ENCODE results near the gene TMEM121.

The TMEM121 gene

DNA sequence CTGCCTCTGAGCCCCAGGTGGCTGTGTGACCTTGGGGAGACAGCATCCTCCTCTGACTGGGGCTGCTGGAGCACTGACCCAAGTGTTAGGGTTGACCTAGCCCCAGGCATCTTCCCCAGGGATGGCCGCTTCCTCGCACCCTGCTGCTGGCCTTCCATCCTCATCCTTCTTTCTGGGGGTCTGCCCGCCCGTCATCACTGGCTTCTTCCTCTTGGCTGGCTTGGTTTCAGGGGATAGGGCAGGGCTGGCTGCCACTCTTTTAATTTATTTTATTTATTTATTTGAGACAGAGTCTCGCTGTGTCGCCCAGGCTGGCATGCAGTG lies 31.8 kb upstream of the TMEM121 start:
- intact Hi-C loops (cut with DNase I): loop anchor here (5.0 kb wide), 1 partner anchor 33 kb away; the partner anchor contains the start of gene TMEM121
- DNase-seq: peak in 3 of 42 donors; percentile 2 to 4 (median 2)

DNA sequence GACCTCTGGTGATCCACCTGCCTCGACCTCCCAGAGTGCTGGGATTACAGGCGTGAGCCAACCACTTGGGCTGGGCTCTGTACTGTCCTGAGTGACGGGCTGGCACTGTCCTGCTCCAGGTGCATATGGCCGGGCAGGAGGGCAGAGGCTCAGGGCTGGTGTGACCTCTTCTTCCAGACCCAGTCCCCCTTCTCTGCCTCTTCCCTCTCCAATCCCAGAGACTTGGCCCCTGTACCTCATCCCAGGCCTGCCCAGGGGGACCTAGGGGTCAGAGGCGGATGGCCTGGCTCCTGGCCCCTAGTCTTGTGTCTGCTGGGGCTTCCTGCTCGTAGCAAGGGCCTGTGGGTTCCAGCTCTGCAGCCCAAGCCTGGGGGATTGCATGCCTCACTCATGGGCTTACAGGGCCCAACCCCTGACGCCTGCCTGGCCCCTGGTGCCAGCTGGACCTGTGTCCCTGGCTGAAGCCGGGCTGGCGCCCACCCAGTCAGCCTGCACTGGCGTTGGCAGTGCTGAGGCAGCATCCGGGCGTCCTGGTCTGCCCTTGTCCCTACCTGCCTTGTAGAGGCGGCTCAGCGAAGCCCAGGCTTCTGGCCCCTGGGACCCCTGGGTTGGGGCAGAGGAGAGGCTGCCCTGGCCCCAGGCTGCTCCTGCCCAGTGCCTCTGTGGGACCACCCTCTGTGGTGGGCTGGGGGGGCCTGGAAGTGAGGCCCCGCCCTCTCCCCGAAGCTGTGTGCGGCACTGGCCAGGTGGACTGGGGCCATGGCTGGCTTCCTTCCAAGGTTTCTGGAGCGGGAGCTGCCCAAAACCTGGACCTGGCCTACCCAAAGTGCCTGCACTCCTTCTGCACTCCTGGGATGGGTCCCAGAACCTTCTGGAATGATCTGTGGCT lies 31.0 kb upstream of the TMEM121 start:
- intact Hi-C loops (cut with DNase I): no loop called here
- peak in 6 of 42 donors; percentile 3 to 24 (median 7) for DNase-seq

DNA sequence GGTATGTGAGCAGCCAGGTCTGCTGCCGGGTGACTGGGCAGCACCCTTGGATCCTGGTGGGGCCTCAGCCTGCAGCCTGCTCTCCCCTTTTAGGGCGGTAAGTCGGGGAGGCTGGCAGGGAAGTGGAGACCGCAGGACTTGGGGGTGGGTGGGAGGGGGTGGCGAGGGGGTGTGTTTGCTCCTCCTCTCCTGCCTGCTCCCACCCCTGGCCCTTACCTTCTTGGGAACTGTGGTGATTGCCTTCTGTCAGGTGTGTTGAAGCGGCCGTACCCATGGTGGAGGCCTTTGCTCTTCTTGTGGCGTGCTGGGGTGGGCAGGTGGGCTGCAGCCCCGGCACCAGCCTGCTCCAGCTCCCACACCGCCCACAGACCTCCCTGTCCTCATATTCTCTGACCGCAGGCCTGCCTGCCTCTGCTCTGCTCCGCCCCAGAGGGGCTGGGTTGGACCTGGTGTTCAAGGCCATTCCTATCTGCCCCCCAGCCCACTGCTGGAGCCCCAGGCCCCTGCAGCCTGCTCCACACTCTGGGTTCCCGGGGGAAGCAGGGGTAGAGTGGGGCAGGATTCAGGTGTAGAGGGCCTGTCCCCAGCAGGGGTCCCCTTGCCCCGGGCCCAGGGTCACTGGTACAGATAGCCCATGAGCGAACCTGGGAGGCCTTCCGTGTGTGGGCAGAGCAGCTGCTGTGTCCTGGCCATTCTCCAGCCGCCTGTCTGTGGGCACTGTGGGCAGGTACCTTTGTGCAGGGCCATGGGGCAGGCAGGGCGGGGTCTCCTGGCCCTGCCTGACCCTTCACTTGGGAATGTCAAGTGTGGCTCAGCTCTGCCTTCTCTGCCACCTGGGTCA lies 30.2 kb upstream of the TMEM121 start:
- DNase-seq: peak in 4 of 42 donors; percentile 0 to 15 (median 2)
- intact Hi-C loops (cut with DNase I): no loop called here

DNA sequence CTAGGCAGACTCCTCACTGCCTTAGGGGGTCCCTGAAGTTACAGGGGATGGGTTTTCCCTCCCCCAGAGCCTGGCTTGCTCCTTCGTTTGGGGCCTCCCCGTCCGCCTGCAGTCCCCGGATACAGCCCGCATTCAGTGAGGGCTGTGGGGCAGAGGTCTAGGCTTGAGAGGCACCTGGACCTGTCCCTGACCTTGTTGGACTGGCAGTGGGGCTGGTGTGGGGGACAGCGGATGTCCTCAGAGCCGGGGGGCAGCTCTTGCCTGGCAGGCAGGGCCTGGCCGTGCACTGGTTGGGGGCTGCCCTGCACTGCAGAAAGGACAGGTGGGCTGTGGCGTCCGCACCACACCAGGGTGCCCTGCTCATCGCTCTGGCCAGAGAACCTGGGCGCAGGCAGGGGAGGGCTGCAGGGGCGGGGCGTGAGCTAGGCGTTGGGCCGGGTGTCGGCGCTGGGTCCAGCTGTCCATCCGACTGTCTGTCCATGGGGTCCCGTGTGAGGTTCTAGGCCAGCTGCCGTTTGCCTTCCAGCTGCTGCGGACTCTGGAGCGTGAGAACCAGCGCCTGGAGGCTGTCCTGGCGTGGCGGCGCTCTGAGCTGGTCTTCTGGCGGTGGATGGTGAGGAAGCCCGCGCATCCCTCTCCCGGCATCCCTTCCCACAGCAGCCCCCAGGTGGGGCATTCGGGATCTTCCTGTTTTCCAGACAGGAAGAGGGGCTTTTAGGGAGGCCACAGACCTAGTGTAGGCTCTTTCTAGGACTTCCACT lies 29.4 kb upstream of the TMEM121 start:
- DNase-seq: peak in 2 of 42 donors; percentile 1 to 9
- intact Hi-C loops (cut with DNase I): no loop called here

DNA sequence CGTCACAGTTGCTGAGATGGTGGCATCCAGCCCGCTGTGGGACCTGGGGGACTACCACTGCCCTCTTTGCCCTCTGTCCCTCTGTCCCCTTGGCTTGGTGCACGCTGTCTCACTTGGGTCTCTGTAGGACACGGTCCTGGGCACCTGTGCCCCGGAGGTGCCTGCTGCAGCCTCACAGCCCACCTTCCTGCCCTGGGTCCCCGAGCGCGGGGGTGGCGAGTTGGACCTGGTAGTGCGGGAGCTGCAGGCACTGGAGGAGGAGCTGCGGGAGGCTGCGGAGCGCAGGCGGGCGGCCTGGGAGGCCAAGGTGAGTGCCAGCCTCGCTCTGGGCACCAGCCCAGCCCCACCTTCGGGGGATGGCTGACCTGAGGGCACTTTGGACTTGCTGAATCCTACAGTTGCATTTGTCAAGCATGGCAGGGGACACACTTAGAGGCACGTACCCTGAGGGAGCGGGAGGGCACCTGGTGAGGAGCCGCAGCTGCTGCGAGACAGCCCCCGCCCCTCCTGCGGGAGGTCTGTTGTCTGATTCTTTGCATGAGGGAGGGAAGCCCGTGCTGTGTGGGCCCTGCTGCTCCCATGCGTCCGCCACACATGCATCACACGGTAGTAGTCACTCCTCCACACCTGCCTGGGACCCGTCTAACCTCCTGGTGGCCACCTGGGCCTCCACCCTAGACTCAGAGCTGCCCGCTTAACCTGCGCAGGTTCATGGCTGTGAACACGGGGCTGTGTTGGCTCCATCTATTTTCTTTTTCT lies 28.5 kb upstream of the TMEM121 start:
- peak in 2 of 42 donors; percentile 3 to 13 for DNase-seq
- intact Hi-C loops (cut with DNase I): no loop called here

DNA sequence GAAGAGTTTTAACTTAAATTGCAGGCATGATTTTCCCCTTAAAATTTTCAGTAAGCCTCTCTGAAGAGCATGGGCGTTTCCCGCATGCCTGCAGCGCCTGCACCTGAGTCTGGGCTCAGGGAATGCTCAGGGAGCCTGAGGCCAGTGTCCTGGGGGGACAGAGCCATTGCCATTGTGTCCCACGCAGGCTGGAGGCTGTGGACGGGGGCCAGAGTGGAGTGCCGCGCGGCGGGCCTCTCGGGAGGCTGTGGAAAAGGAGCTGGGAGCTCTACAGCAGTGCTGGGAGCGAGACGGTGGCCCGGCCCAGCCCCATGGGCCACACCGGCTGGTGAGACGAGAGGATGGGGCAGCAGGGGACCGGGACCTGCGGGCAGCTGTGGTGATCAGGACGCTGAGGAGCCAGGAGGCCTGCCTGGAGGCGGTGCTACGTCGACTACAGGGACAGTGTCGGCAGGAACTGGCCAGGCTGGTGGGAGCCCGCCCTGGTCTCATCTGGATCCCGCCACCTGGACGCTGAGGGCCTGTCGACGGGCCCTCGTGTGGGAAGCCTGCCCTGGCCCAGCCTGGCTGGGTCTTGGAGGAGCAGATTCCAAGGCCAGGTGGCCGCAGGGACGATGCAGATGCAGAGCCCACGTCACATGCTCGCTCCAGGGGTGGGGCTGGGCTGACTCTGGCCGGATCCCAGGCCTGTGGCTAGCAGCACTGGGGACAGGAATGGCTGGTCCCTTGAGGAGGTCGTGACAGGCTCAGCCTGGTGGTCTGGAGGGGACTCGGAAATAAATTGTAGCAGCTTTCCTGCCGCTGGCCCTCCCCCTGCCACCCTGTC lies 27.7 kb upstream of the TMEM121 start:
- peak in 40 of 42 donors; percentile 44 to 88 (median 73) for DNase-seq
- intact Hi-C loops (cut with DNase I): no loop called here

DNA sequence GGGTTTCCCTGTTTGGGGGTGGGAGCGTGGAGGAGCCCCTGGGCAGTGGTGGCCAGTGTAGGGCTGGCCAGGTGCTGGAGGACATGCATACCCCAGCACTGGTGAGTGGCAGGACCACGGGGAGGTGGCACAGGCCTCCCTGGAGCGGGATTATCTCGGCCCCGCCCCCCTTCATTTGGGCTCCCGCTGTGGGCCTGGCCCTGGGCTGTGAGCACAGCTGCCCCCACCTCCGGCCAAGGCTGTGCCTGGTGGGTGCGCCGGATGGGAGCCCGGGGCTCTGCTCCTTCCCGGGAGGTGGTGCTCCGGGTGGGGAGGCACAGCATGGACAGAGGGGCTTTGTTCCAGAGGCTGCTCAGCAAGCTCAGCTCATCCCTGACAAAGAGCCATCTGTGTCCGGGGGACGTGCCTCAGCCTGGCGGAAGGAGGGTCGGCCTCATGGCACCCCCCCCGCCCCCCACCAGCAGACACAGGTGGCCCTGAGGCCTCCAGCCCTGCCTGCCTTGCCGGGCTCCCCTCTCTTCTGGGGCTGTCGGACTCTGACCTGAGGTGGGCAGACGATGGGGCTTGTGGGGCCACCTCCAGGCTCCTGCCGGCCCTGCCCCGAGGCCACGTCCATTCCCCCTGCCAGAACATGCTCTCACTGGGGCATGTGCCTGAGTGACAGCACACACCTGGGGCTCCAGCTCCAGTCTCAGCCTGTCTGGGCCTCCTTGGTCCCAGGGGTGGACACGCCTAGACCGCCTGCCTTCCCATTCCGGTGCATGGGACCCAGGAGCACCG lies 26.9 kb upstream of the TMEM121 start:
- intact Hi-C loops (cut with DNase I): no loop called here
- DNase-seq: peak; percentile 76 to 97 (median 93)

DNA sequence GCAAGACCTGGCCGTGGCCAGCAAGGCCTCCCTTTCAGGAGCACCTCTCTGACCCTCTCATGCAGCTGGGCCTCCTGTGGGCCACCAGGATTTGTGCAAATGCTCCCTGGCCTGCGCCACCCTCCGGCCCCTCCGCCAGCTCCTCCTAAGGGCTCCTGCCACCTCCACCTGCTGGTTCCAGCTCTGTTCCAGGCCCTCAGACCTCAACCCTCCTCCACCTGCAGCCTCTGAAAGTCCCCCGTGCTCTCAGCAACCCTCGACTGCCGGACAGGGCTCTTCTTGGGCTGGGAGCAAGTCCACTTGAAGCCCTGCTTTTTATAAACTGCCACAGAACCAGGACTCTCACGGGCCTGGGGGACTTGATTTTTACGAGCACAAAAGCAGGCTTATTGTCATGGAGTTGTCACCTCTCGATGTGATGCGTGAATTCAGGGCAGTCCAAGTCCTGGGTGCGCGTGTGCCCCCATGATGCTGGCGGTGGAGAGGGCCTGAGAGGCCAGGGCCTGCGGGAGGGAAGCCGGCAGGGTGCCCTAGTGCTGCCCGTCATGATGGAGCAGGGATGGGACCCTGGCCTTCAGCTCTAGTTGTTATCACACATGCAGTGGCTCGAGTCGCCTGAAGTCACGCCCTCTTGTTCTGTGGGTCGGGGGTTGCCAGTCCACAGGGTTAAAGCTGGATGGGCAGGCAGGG lies 26.2 kb upstream of the TMEM121 start:
- DNase-seq: peak in 4 of 42 donors; percentile 16 to 43 (median 22)
- intact Hi-C loops (cut with DNase I): no loop called here

DNA sequence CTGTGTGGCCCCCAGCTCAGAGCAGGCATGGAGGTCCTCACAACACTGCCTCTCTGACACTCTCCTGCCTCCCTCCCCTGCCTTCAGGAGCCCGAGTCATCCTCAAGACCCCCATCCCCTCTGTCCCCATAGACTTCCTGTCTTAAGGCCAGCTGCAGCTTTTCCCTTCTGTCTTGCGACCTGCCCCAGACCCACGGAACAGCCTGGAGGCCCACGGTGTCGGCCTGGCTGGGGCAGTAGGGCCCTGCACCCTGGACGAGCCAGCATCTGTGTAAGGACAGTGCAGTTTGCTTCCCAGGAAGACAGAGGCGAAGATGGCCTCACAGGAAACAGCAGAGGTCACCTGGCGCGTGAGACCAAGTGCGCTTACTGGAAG lies 25.7 kb upstream of the TMEM121 start:
- DNase-seq: peak in 3 of 42 donors; percentile 14 to 37 (median 14)
- intact Hi-C loops (cut with DNase I): no loop called here

DNA sequence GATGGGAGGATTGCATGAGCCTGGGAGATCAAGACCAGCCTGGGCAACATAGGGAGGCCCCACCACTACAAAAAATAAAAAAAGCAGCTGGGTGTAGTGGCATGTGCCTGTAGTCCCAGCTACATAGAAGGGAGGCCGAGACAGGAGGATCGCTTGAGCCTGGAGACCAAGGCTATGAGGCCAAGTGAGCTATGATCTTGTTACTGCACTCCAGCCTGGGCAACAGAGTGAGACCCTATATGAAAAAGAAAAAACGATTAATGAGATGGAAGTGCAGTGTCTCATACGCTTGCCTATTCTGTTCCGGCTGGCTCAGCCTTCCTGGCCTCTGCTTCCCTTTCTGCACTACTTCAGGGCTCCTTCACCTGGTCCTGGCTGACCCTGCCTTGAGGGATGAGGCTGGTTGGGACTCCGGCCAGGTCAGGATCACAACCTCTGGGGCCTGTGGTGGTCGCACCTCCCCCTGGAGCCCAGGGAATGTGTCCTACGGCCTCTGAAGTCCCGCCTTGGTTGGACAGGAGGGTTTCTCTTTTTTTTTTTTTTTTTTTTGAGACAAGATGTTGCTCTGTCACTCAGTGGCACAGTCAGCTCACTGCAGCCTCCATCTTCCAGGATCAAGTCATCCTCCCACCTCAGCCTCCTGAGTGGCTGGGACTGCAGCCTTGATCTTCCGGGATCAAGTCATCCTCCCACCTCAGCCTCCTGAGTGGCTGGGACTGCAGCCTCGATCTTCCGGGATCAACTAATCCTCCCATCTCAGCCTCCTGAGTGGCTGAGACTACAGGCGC lies 24.7 kb upstream of the TMEM121 start:
- DNase-seq: peak in 3 of 42 donors; percentile 1 to 25 (median 13)
- intact Hi-C loops (cut with DNase I): no loop called here

DNA sequence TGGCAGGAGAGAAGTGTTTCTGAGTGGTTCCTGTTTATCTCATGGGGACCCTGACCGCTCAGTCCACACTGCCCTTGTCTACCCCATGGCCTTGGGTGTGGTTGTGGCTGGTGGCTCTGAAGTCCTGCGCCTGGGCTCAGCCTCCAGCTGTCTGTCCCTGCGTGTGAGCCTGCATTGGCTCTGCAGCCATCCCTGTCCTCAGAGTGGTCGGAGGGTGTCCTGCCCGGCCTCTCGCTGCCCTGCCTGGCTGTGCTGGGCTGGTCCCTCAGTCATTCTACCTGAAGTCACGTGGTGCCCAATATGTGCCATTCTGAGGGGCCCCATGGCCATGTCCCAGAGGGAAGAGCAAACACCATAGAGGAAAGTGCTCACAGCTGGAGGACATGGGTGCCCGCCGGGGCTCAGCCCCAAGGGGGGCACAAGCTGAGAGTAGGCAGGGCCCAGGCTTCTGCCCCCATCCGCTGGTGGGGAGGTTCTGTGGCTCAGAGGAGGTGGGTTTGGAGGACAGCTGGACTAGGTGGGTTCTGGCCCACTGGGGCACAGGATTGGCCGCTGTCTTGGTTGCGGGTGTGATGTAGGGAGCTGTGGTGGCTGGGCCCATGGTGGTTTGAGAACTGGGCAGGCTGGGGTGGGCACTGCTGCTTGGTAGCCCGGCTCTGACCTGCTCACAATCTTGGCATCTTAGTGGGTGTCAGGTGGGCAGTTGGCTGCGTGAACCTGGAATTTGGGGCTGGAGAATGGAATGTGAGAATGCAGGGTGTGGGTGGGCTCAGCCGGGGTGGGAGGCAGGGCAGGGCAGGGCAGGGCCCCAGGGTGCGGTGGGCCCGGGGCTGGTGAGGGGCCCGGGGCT lies 23.7 kb upstream of the TMEM121 start:
- intact Hi-C loops (cut with DNase I): no loop called here
- DNase-seq: peak in 3 of 42 donors; percentile 10 to 38 (median 13)

DNA sequence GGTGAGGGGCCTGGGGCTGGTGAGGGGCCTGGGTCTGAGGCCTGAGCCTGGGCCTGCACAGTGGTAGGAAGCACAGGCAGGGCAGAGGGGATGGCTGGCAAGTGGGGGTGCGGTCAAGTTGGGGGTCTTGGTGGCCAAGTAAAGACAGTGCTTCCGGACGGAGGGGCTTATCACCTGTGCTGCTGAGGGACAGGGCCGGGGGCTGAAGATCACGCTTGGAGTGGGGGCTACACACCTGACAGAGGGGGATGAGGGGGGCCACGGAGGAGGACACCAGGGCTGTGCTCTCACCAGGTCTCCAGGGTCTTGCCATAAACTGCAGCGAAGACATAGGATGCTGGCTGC lies 23.1 kb upstream of the TMEM121 start:
- intact Hi-C loops (cut with DNase I): no loop called here
- DNase-seq: peak in 3 of 42 donors; percentile 7 to 28 (median 10)

DNA sequence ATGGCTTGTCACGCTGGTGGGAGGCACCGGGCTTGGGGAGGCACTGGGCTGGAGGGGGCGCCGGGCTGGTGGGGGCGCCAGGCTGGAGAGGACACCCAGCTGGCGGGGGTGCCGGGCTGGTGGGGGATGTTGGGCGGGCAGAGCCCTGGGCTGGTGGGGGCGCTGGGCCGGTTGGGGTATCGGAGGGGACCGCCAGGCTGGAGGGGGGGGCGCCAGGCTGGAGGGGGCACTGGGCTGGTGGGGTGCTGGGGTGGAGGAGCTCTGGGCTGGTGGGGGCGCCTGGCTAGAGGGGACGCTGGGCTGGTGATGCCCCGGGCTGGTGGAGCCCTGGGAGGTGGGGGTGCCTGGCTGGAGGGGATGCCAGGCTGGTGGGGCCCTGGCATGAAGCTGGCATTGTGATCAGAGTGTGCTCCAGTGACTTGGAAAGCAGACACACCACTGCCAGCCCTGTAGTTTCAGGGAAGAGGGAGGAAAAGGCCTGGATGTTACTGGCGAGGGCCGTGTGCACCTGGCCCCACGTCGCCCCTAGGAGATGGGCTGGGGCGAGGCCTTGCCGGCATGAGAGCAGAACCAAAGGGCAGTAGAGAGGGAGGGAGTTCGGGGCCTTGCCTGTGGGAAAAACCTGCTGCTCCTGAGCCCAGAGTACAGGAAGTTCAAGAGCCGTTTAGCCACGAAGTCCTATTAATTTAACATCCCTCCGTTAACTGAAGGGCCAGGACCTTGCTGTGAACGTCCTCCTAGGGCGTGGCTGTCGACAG lies 22.3 kb upstream of the TMEM121 start:
- intact Hi-C loops (cut with DNase I): no loop called here
- DNase-seq: peak in 3 of 42 donors; percentile 11 to 42 (median 12)

DNA sequence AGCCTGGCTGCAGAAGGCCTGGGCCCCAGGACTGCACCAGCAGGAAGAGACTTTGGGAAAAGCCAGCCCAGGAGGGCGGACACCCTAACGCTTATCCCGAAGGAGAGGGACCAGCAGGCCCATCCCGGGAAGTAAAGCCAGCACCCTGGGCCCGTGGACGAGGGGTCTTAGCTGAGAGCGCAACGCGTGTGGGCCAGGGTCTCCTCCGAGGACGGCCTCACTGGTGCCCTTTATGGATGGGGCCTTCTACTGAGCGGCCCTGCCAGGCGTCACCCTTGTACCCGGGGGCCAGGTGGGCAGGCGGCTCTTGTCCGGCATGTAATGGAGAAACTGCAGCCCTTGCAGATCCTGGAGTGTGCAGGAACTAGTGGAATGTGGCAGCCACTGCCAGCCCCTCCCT lies 21.3 kb upstream of the TMEM121 start:
- DNase-seq: peak in 2 of 42 donors; percentile 8 to 39
- intact Hi-C loops (cut with DNase I): no loop called here

All from head of caudate nucleus (tissue), 42 donors.